Mesenchymal stem cell (in vitro differentiated cells and primary cell): ENCODE data around the gene NARF.

Experiments used
- DNase-seq: peaks from one replicate; pipeline ENCODE4 v3.0.0-alpha.2; 2013
- H2AFZ ChIP-seq: one replicate; pipeline ENCODE4 v1.6.1; 2013; ENCODE audit warnings: low read depth, mild to moderate bottlenecking, control low read depth, inconsistent platforms, low read length, moderate library complexity
- H2AK5ac ChIP-seq: 2 replicates; pipeline ENCODE4 v1.6.1; 2013; ENCODE audit warnings: low read length, moderate library complexity, mild to moderate bottlenecking, inconsistent platforms; ENCODE audit not compliant: severe bottlenecking
- H2BK120ac ChIP-seq: one replicate; pipeline ENCODE4 v1.6.1; 2013; ENCODE audit warnings: low read depth, mild to moderate bottlenecking, inconsistent platforms, low read length, moderate library complexity
- H2BK12ac ChIP-seq, 2 experiments: one replicate each; pipeline ENCODE4 v1.6.1; 2013; ENCODE audit warnings: inconsistent platforms in 2 of 2, low read length in 2 of 2, mild to moderate bottlenecking in 2 of 2, moderate library complexity in 2 of 2, control low read depth in 1 of 2
- H2BK15ac ChIP-seq: one replicate; pipeline ENCODE4 v1.6.1; 2013; ENCODE audit warnings: mild to moderate bottlenecking, low read depth, inconsistent platforms; ENCODE audit not compliant: poor library complexity, severe bottlenecking
- H2BK5ac ChIP-seq: 2 replicates; pipeline ENCODE4 v1.6.1; 2013; ENCODE audit warnings: low read depth, mild to moderate bottlenecking, low read length, control low read depth, inconsistent platforms; ENCODE audit not compliant: poor library complexity, severe bottlenecking
- H3K14ac ChIP-seq, 2 experiments: one replicate each; pipeline ENCODE4 v1.6.1; 2013; ENCODE audit warnings: inconsistent platforms in 2 of 2, low read length in 2 of 2, control low read depth in 1 of 2, mild to moderate bottlenecking in 1 of 2, moderate library complexity in 1 of 2
- H3K18ac ChIP-seq, 2 experiments: one replicate each; pipeline ENCODE4 v1.6.1; 2013; ENCODE audit warnings: inconsistent platforms in 2 of 2, low read length in 2 of 2, control low read depth in 1 of 2, low read depth in 1 of 2, mild to moderate bottlenecking in 1 of 2
- H3K23ac ChIP-seq, 2 experiments: one replicate each; pipeline ENCODE4 v1.6.1; 2013; ENCODE audit warnings: inconsistent platforms in 2 of 2, low read length in 2 of 2, mild to moderate bottlenecking in 2 of 2, moderate library complexity in 2 of 2, control low read depth in 1 of 2
- H3K27ac ChIP-seq: 2 replicates; pipeline ENCODE4 v1.5.1; 2013; ENCODE audit warnings: mild to moderate bottlenecking, moderate library complexity, low read length, control low read depth, inconsistent platforms; ENCODE audit not compliant: poor library complexity, severe bottlenecking
- H3K27me3 ChIP-seq, 2 experiments: 2 replicates each; pipeline versions ENCODE4 v1.6.1 to v1.7.0; 2013; ENCODE audit warnings: low read length in 2 of 2, mild to moderate bottlenecking in 2 of 2, moderate library complexity in 2 of 2, control low read depth in 1 of 2, inconsistent platforms in 1 of 2; ENCODE audit not compliant: control insufficient read depth in 1 of 2, insufficient read depth in 1 of 2
- H3K36me3 ChIP-seq, 2 experiments: 2 replicates each; pipeline versions ENCODE4 v1.6.1 to v1.7.0; 2013; ENCODE audit warnings: low read length in 2 of 2, control low read depth in 1 of 2, inconsistent platforms in 1 of 2, low read depth in 1 of 2, mild to moderate bottlenecking in 1 of 2; ENCODE audit not compliant: insufficient read depth in 2 of 2, control insufficient read depth in 1 of 2
- H3K4ac ChIP-seq, 2 experiments: one replicate each; pipeline ENCODE4 v1.6.1; 2013; ENCODE audit warnings: inconsistent platforms in 2 of 2, low read length in 2 of 2, mild to moderate bottlenecking in 2 of 2, moderate library complexity in 2 of 2, control low read depth in 1 of 2, low read depth in 1 of 2
- H3K4me1 ChIP-seq: 2 replicates; pipeline ENCODE4 v1.6.1; 2013; ENCODE audit warnings: low read depth, low read length, control low read depth; ENCODE audit not compliant: control insufficient read depth, insufficient read depth
- H3K4me2 ChIP-seq: 2 replicates; pipeline ENCODE4 v1.6.1; 2013; ENCODE audit warnings: low read length, mild to moderate bottlenecking, inconsistent platforms; ENCODE audit not compliant: poor library complexity, severe bottlenecking
- H3K4me3 ChIP-seq, 2 experiments: 2 replicates each; pipeline versions ENCODE4 v1.5.1 to v1.7.0; 2013; ENCODE audit warnings: low read length in 2 of 2, mild to moderate bottlenecking in 2 of 2, control low read depth in 1 of 2, low read depth in 1 of 2; ENCODE audit not compliant: insufficient read depth in 1 of 2
- H3K79me1 ChIP-seq: replicated peaks from 2 replicates; pipeline ENCODE4 v1.6.1; 2013; ENCODE audit warnings: mild to moderate bottlenecking, control low read depth, low read length, inconsistent platforms; ENCODE audit not compliant: poor library complexity, severe bottlenecking
- H3K9ac ChIP-seq: 2 replicates; pipeline ENCODE4 v1.7.0; 2013; ENCODE audit warnings: mild to moderate bottlenecking, low read length, moderate library complexity
- H3K9me3 ChIP-seq: 2 replicates; pipeline ENCODE4 v1.7.0; 2013; ENCODE audit warnings: mild to moderate bottlenecking, low read length; ENCODE audit not compliant: control insufficient read depth
- H4K8ac ChIP-seq: one replicate; pipeline ENCODE4 v1.6.1; 2013; ENCODE audit warnings: inconsistent platforms, mild to moderate bottlenecking, low read length, moderate library complexity
- H4K91ac ChIP-seq: one replicate; pipeline ENCODE4 v1.6.1; 2013; ENCODE audit warnings: mild to moderate bottlenecking, low read length, inconsistent platforms
- WGBS: methylation state at CpG from one replicate; pipeline ENCODE4 v1.1.7; 2013; ENCODE audit warnings: mixed read lengths; 5-methylcytosine and 5-hydroxymethylcytosine counted together

The NARF gene

DNA sequence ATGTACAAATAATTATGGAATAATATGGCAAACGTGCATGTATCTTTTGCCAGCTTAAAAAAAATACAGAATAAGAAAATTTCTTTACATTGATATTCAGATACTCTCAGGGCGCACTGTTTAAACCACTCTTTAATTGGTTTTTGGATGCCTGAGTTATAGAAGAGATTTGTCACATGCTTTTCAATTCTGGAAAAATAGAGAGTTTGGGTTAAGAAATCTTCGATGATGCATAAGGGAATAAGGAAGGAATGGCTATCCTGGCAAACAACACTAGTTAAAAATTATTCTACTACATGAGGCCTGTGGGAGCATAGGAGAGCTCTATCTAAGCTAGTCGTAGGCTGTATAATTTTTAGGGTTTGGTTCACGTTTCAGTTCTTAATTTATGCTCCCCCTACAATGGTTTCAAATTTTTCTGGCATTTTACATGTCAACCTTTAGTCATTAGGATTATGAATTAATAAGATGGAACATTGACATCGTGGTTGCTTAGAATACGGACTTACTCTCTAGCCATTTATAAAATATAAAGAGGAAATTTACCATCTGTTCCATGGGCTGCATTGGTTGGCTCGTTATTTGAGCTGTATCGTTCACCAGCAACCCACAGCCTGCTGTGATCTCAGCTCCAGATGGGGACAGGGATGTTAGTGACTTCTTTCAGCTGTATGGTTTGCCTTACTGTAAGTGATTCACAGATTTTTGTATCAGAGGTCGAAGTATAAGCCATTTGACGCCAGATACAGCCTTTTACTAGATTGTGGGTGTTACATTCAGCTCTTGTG is 15.9 kb downstream of the NARF start:
- Histone ChIP-seq H4K91ac (no peak overlapping the region), H3K23ac (no peak overlapping the region), H2AFZ (no peak overlapping the region), H2BK12ac (no peak overlapping the region), H3K36me3 (peaks cover 36 to 44% of the 10 kb centered on the region in 2 experiments), H2AK5ac (no peak overlapping the region), H2BK15ac (no peak overlapping the region), H4K8ac (no peak overlapping the region), H3K4me1 (peaks cover 2% of the 10 kb centered on the region), H2BK5ac (no peak overlapping the region), H3K14ac (no peak overlapping the region), H3K4ac (no peak overlapping the region), H3K27ac (no peak overlapping the region), H3K9ac (peak overlapping the region; percentile 48), H3K4me2 (no peak overlapping the region), H3K4me3 (no peak overlapping the region), H3K18ac (no peak overlapping the region), H3K27me3 (no peaks in the 10 kb centered on the region), H3K9me3 (no peaks in the 10 kb centered on the region), H2BK120ac (no peak overlapping the region), H3K79me1 (peaks cover 5% of the 10 kb centered on the region)
- DNase-seq: no peak
- WGBS: 92% methylated on average over 6 of the region's 11 CpGs

DNA sequence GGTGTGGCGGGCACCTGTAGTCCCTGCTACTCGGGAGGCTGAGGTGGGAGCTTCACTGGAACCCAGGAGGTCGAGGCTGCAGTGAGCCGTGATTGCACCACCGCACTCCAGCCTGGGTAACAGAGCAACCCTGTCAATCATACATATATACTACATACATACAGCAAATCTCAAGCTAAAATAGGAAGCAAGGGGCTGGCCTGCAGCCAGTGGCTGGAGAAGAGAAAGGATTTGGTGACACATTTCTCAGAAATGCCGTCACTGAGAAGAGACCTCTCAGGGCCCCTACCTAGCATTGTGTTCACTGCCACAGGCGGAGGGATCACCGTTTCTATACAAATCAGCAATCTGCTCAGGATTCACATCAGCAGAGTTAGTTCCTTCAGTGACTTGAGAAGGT is 16.9 kb downstream of the NARF start:
- H3K4me3 ChIP-seq: no peak overlapping the region
- no peak overlapping the region for H3K4me2 ChIP-seq
- H3K79me1 ChIP-seq: peaks cover 5% of the 10 kb centered on the region
- no peak overlapping the region for H2AFZ ChIP-seq
- peaks cover 2% of the 10 kb centered on the region for H3K4me1 ChIP-seq
- peaks cover 40 to 48% of the 10 kb centered on the region in 2 experiments for H3K36me3 ChIP-seq
- no peak overlapping the region for H2BK15ac ChIP-seq
- no peak overlapping the region for H4K8ac ChIP-seq
- H2BK5ac ChIP-seq: no peak overlapping the region
- no peak overlapping the region for H3K23ac ChIP-seq
- no peak overlapping the region for H3K4ac ChIP-seq
- H3K9me3 ChIP-seq: no peaks in the 10 kb centered on the region
- no peak overlapping the region for H3K18ac ChIP-seq
- no peak overlapping the region for H3K14ac ChIP-seq
- H3K27ac ChIP-seq: no peak overlapping the region
- WGBS: 91% methylated on average over 8 of the region's 8 CpGs
- H2AK5ac ChIP-seq: no peak overlapping the region
- H2BK12ac ChIP-seq: no peak overlapping the region
- H3K9ac ChIP-seq: no peak overlapping the region
- DNase-seq: no peak
- H2BK120ac ChIP-seq: no peak overlapping the region
- H4K91ac ChIP-seq: no peak overlapping the region
- H3K27me3 ChIP-seq: no peaks in the 10 kb centered on the region

DNA sequence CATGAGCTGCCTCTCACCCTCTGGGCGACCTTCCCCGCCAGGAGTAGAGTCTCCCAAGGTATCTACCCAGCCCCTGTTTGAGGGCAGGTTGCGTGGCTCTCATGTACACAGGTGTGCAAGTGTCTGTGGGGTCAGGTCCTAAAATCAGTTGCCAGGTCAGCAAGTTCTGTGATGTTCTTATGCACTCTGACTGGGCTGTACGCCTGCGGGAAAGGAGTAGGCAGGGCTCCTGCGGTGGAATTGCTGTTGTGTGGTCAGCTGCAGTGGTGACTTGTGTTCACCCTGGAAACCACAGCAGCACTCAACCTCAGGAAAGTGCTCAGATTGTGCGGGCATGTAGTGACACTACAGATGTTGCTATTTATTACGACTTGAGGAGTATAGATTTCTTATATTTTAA is 19.4 kb downstream of the NARF start:
- Histone ChIP-seq H2BK12ac (no peak overlapping the region), H2AFZ (no peak overlapping the region), H3K9ac (no peak overlapping the region), H3K14ac (no peak overlapping the region), H3K79me1 (peaks cover 5% of the 10 kb centered on the region), H3K36me3 (peaks cover 49 to 56% of the 10 kb centered on the region in 2 experiments), H3K4me3 (no peak overlapping the region), H3K4ac (no peak overlapping the region), H3K18ac (no peak overlapping the region), H2BK120ac (no peak overlapping the region), H2BK5ac (no peak overlapping the region), H3K4me1 (peaks cover 2% of the 10 kb centered on the region), H2AK5ac (no peak overlapping the region), H4K8ac (no peak overlapping the region), H3K23ac (peak overlapping the region in 1 of 2 experiments; percentile 85), H2BK15ac (no peak overlapping the region), H3K27me3 (no peaks in the 10 kb centered on the region), H3K4me2 (no peak overlapping the region), H4K91ac (no peak overlapping the region), H3K27ac (no peak overlapping the region), H3K9me3 (no peaks in the 10 kb centered on the region)
- 96% methylated on average over 8 of the region's 8 CpGs for WGBS
- DNase-seq: no peak

DNA sequence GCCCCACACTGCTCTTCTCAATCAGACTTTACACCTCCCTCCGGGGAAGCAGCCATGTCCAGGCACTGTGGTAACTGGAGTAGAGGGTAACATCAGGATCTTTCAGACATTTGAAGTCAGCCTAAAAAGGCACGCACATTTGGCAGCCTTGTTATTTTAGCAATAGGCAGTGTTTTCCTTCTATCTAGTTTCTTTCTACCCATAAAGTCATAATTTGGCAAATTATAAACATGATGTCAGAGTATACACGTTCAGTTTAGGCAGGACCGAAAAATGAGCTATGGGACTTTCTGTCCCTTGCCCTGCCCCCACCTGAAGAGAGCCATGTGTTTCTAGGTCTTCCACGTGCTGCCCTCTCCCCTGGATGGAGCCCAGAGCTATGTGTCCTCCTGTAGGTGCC is 21.1 kb downstream of the NARF start:
- Histone ChIP-seq H3K36me3 (peaks cover 65 to 66% of the 10 kb centered on the region in 2 experiments), H3K4me1 (peaks cover 2% of the 10 kb centered on the region), H4K8ac (no peak overlapping the region), H3K14ac (no peak overlapping the region), H3K23ac (no peak overlapping the region), H3K18ac (no peak overlapping the region), H2AFZ (no peak overlapping the region), H3K4me3 (no peak overlapping the region), H2BK5ac (no peak overlapping the region), H3K9me3 (no peaks in the 10 kb centered on the region), H3K4me2 (no peak overlapping the region), H3K27me3 (no peaks in the 10 kb centered on the region), H2BK120ac (no peak overlapping the region), H3K9ac (no peak overlapping the region), H2BK15ac (no peak overlapping the region), H3K4ac (no peak overlapping the region), H2BK12ac (no peak overlapping the region), H2AK5ac (no peak overlapping the region), H3K27ac (no peak overlapping the region), H3K79me1 (peaks cover 5% of the 10 kb centered on the region), H4K91ac (no peak overlapping the region)
- WGBS: 86% methylated on average over 5 of the region's 5 CpGs
- no peak for DNase-seq
